ENCODE data around the gene HNRNPUL1.

The HNRNPUL1 gene

GRCh38 chr19:41249707-41250423, 14.3 kb upstream of the HNRNPUL1 start:
- Mint-ChIP-seq H3K4me3 (no peak overlapping the region), H3K36me3 (ENCODE audit: low read depth) (no peaks in the 10 kb centered on the region), H3K9me3 (no peaks in the 10 kb centered on the region), H3K27ac (no peak overlapping the region), H3K27me3 (peaks cover 6% of the 10 kb centered on the region), H3K4me1 (ENCODE audit: low read depth) (no peaks in the 10 kb centered on the region)

GRCh38 chr19:41253660-41254059, 10.5 kb upstream of the HNRNPUL1 start:
- no peaks in the 10 kb centered on the region for H3K4me1 Mint-ChIP-seq (ENCODE audit: low read depth)
- no peaks in the 10 kb centered on the region for H3K36me3 Mint-ChIP-seq (ENCODE audit: low read depth)
- peaks cover 6% of the 10 kb centered on the region for H3K27me3 Mint-ChIP-seq
- no peaks in the 10 kb centered on the region for H3K9me3 Mint-ChIP-seq
- no peak overlapping the region for H3K4me3 Mint-ChIP-seq
- H3K27ac Mint-ChIP-seq = no peak overlapping the region

- H3K27ac Mint-ChIP-seq = no peak overlapping the region
- H3K4me3 Mint-ChIP-seq = no peak overlapping the region
- H3K27me3 Mint-ChIP-seq = peaks cover 6% of the 10 kb centered on the region
- no peaks in the 10 kb centered on the region for H3K4me1 Mint-ChIP-seq (ENCODE audit: low read depth)
- no peaks in the 10 kb centered on the region for H3K36me3 Mint-ChIP-seq (ENCODE audit: low read depth)
- no peaks in the 10 kb centered on the region for H3K9me3 Mint-ChIP-seq
These were observed 9.0 kb upstream of the HNRNPUL1 start for GRCh38 chr19:41255171-41255570.

- Mint-ChIP-seq H3K27ac (peak overlapping the region; percentile 100), H3K36me3 (ENCODE audit: low read depth) (peaks cover 20% of the 10 kb centered on the region), H3K4me1 (ENCODE audit: low read depth) (peaks cover 35% of the 10 kb centered on the region), H3K27me3 (peaks cover 4% of the 10 kb centered on the region), H3K4me3 (peak overlapping the region; percentile 99), H3K9me3 (no peaks in the 10 kb centered on the region)
These were observed 2.5 kb upstream of the HNRNPUL1 start for GRCh38 chr19:41261474-41262190.

- Mint-ChIP-seq H3K4me3 (peak overlapping the region; percentile 99), H3K9me3 (no peaks in the 10 kb centered on the region), H3K27me3 (peaks cover 4% of the 10 kb centered on the region), H3K4me1 (ENCODE audit: low read depth) (peaks cover 50% of the 10 kb centered on the region), H3K27ac (peak overlapping the region; percentile 100), H3K36me3 (ENCODE audit: low read depth) (peaks cover 34% of the 10 kb centered on the region)
These were observed 926 bp upstream of the HNRNPUL1 start for GRCh38 chr19:41263042-41263849.

GRCh38 chr19:41264581-41265394, 616 bp downstream of the HNRNPUL1 start:
- Mint-ChIP-seq H3K27ac (peak overlapping the region; percentile 100), H3K36me3 (ENCODE audit: low read depth) (peaks cover 47% of the 10 kb centered on the region), H3K4me1 (ENCODE audit: low read depth) (peaks cover 50% of the 10 kb centered on the region), H3K27me3 (peaks cover 4% of the 10 kb centered on the region), H3K4me3 (peak overlapping the region; percentile 99), H3K9me3 (no peaks in the 10 kb centered on the region)

- peaks cover 50% of the 10 kb centered on the region for H3K4me1 Mint-ChIP-seq (ENCODE audit: low read depth)
- peaks cover 4% of the 10 kb centered on the region for H3K27me3 Mint-ChIP-seq
- peak overlapping the region; percentile 99 for H3K4me3 Mint-ChIP-seq
- H3K27ac Mint-ChIP-seq = peak overlapping the region; percentile 100
- peaks cover 47% of the 10 kb centered on the region for H3K36me3 Mint-ChIP-seq (ENCODE audit: low read depth)
- H3K9me3 Mint-ChIP-seq = no peaks in the 10 kb centered on the region
These were observed 1.4 kb downstream of the HNRNPUL1 start for GRCh38 chr19:41265395-41266153.

- H3K9me3 Mint-ChIP-seq = no peaks in the 10 kb centered on the region
- no peak overlapping the region for H3K27ac Mint-ChIP-seq
- no peak overlapping the region for H3K4me3 Mint-ChIP-seq
- H3K27me3 Mint-ChIP-seq = peaks cover 1% of the 10 kb centered on the region
- H3K36me3 Mint-ChIP-seq (ENCODE audit: low read depth) = peaks cover 76% of the 10 kb centered on the region
- peaks cover 30% of the 10 kb centered on the region for H3K4me1 Mint-ChIP-seq (ENCODE audit: low read depth)
These were observed 4.9 kb downstream of the HNRNPUL1 start for GRCh38 chr19:41269055-41269454.

GRCh38 chr19:41269571-41269970, 5.4 kb downstream of the HNRNPUL1 start:
- H3K27ac Mint-ChIP-seq = no peak overlapping the region
- no peak overlapping the region for H3K4me3 Mint-ChIP-seq
- H3K36me3 Mint-ChIP-seq (ENCODE audit: low read depth) = peaks cover 80% of the 10 kb centered on the region
- H3K4me1 Mint-ChIP-seq (ENCODE audit: low read depth) = peaks cover 28% of the 10 kb centered on the region
- no peaks in the 10 kb centered on the region for H3K9me3 Mint-ChIP-seq
- H3K27me3 Mint-ChIP-seq = no peaks in the 10 kb centered on the region

- H3K4me1 Mint-ChIP-seq (ENCODE audit: low read depth) = peaks cover under 1% of the 10 kb centered on the region
- H3K27ac Mint-ChIP-seq = no peak overlapping the region
These were observed 8.9 kb downstream of the HNRNPUL1 start for GRCh38 chr19:41273076-41273475.

GRCh38 chr19:41274802-41275201, 10.6 kb downstream of the HNRNPUL1 start:
- Mint-ChIP-seq H3K27ac (peak overlapping the region; percentile 1), H3K4me3 (no peak overlapping the region), H3K9me3 (no peaks in the 10 kb centered on the region), H3K27me3 (no peaks in the 10 kb centered on the region), H3K4me1 (ENCODE audit: low read depth) (no peaks in the 10 kb centered on the region), H3K36me3 (ENCODE audit: low read depth) (peaks cover 85% of the 10 kb centered on the region)

More at GRCh38 chr19:41273076-41273475, 8.9 kb downstream of the HNRNPUL1 start:
- Mint-ChIP-seq H3K36me3 (ENCODE audit: low read depth) (peaks cover 84% of the 10 kb centered on the region), H3K4me3 (no peak overlapping the region), H3K9me3 (no peaks in the 10 kb centered on the region), H3K27me3 (no peaks in the 10 kb centered on the region)

GRCh38 chr19:41276231-41276630, 12.1 kb downstream of the HNRNPUL1 start:
- Mint-ChIP-seq H3K27me3 (no peaks in the 10 kb centered on the region), H3K4me3 (no peak overlapping the region), H3K27ac (no peak overlapping the region), H3K4me1 (ENCODE audit: low read depth) (no peaks in the 10 kb centered on the region), H3K9me3 (no peaks in the 10 kb centered on the region), H3K36me3 (ENCODE audit: low read depth) (peaks cover 94% of the 10 kb centered on the region)

- Mint-ChIP-seq H3K9me3 (no peaks in the 10 kb centered on the region), H3K4me3 (no peak overlapping the region), H3K36me3 (ENCODE audit: low read depth) (peaks cover 84% of the 10 kb centered on the region), H3K27ac (no peak overlapping the region), H3K4me1 (ENCODE audit: low read depth) (no peaks in the 10 kb centered on the region), H3K27me3 (no peaks in the 10 kb centered on the region)
These were observed 14.3 kb downstream of the HNRNPUL1 start for GRCh38 chr19:41278478-41278877.

Data from stimulated activated naive CD8-positive, alpha-beta T cell treated with anti-CD3 and anti-CD28 coated beads, Interleukin-15, Interleukin-2, amounts not matched to agents 100 ng/mL and 50 ng/mL, for 24 hours (primary cell).